ENCODE measurements around the gene MIGA1. TPM values are rescaled to one million over a fixed set of nuclear protein-coding genes. Genes with fewer than 3 reads are reported as not detected.

Gene MIGA1
- total and polyA plus RNA-seq, 2 of the 4 experiments (the other 2 are of a cell fraction), result 5.7 to 16.3 TPM

GRCh38 chr1:77899647-77900320 lies 120.3 kb downstream of the MIGA1 start:
- POLR2A ChIA-PET (ENCODE audit: unreplicated experiment), result no interaction called here
- no peak overlapping the region for H3K9ac ChIP-seq (ENCODE audit: low read depth, low read length)
- no CpG with 5 or more reads among the region's 4 CpGs for WGBS, 2 experiments (ENCODE audit: extremely low coverage in 2 of 2, insufficient read length in 1 of 2)
- peaks cover 15 to 41% of the 10 kb centered on the region in 2 experiments for H3K79me1 ChIP-seq (ENCODE audit: low read depth in 1 of 2, low read length in 2 of 2)
- H3K27me3 ChIP-seq (ENCODE audit: control insufficient read depth, insufficient read depth, low read length), result no peaks in the 10 kb centered on the region
- H3K4me3 ChIP-seq (ENCODE audit: insufficient read depth, low read depth, low read length), result no peak overlapping the region
- no peak overlapping the region for H2AK9ac ChIP-seq (replicated peaks; ENCODE audit: low read depth, low read length, poor library complexity)
- H3K18ac ChIP-seq (ENCODE audit: low read depth, low read length), result no peak overlapping the region
- peaks cover 2% of the 10 kb centered on the region for H3K4me1 ChIP-seq (ENCODE audit: control insufficient read depth, insufficient read depth, low read length)
- H3K56ac ChIP-seq (ENCODE audit: extremely low read depth, insufficient read depth, low read length), result no peak overlapping the region
- DNase-seq (peak; percentile 22), ATAC-seq (ENCODE audit: low read depth) (no peak; the same call in 1 of the 2 replicates)
- H3K23ac ChIP-seq (ENCODE audit: low read depth, low read length), result no peak overlapping the region
- H3K27ac ChIP-seq (ENCODE audit: insufficient read depth, low read length), result no peak overlapping the region
- no peak overlapping the region for H2BK20ac ChIP-seq (ENCODE audit: low read depth, low read length)
- H2BK120ac ChIP-seq (ENCODE audit: low read depth, low read length), result no peak overlapping the region
- no peak overlapping the region for H4K8ac ChIP-seq (ENCODE audit: low read depth in 2 of 2, low read length in 2 of 2)
- no TSS peak for BruUV-seq (replicated peaks)
- dilution Hi-C loops (cut with HindIII; ENCODE audit: low sequenced_read_pairs, unreplicated experiment), result no loop called here
- in situ Hi-C loops (cut with MboI; ENCODE audit: low sequenced_read_pairs), result no loop called here
- H2BK5ac ChIP-seq (ENCODE audit: low read depth, low read length, poor library complexity, severe bottlenecking), result peak overlapping the region; percentile 57
- H3K9me1 ChIP-seq (ENCODE audit: insufficient read depth, low read length), result peaks cover 3% of the 10 kb centered on the region
- no peak overlapping the region for H3K14ac ChIP-seq (replicated peaks; ENCODE audit: low read depth, low read length)
- peak overlapping the region; percentile 46; the same call in 1 of the 2 replicates for H3K4me2 ChIP-seq (ENCODE audit: low read depth, low read length)
- H2BK15ac ChIP-seq (ENCODE audit: low read depth, low read length), result no peak overlapping the region
- H3K36me3 ChIP-seq (ENCODE audit: control insufficient read depth, insufficient read depth, low read length), result peaks cover 12% of the 10 kb centered on the region
- CTCF ChIA-PET, result interaction anchor here (0.7 to 1.2 kb wide), 5 partner anchors 12 to 215 kb away, joined by 3 to 4 read pairs (median 4); partner anchors contain the start of gene NEXN
- no peak overlapping the region for H4K5ac ChIP-seq (ENCODE audit: low read depth, low read length)
- TF ChIP-seq FOS (IDR thresholded peaks at IDR 0.05; ENCODE audit: low read depth, low read length) (peak; percentile 11; the same call in 1 of the 2 replicates), BHLHE40 (IDR thresholded peaks at IDR 0.05; ENCODE audit: low read depth, low read length) (no peak)
- peaks cover 47% of the 10 kb centered on the region for H4K20me1 ChIP-seq (ENCODE audit: insufficient read depth, low read length)
- intact Hi-C loops (cut with micrococcal nuclease), result loop anchor here (10.0 kb wide), 1 partner anchor 755 kb away; no protein-coding TSS in a partner anchor
- H2AFZ ChIP-seq (replicated peaks; ENCODE audit: low read length, poor library complexity), result no peak overlapping the region
- no peak overlapping the region for H2AK5ac ChIP-seq (ENCODE audit: low read depth, low read length)
- H4K91ac ChIP-seq (ENCODE audit: insufficient read depth, low read depth, low read length), result no peak overlapping the region
- no peaks in the 10 kb centered on the region for H3K9me3 ChIP-seq (ENCODE audit: control insufficient read depth, insufficient read depth, low read length)
- H3K4ac ChIP-seq (ENCODE audit: low read depth, low read length), result no peak overlapping the region

Data from IMR-90 (cell line).